Fibroblast of lung (primary cell): ENCODE results near the gene HMCN2. TPM values are rescaled to one million over a fixed set of nuclear protein-coding genes. Genes with fewer than 3 reads are reported as not detected.

Experiments
- DNase-seq, 2 donors: peaks; one replicate each; pipeline versions ENCODE4 v3.0.0 to v3.0.0-alpha.2; 2010; ENCODE audit warnings: low read depth in 2 of 2
- H2AFZ ChIP-seq: 2 replicates; pipeline ENCODE4 v1.5.1; 2012; ENCODE audit warnings: low read length, control low read depth, inconsistent platforms
- H3K27ac ChIP-seq: 2 replicates; pipeline ENCODE4 v1.5.1; 2011; ENCODE audit warnings: low read length, control low read depth; ENCODE audit not compliant: insufficient read depth
- H3K27me3 ChIP-seq: 2 replicates; pipeline ENCODE4 v1.5.1; 2011; ENCODE audit warnings: mild to moderate bottlenecking, low read length; ENCODE audit not compliant: control insufficient read depth, insufficient read depth
- H3K36me3 ChIP-seq: 2 replicates; pipeline ENCODE4 v1.5.1; 2011; ENCODE audit warnings: low read length; ENCODE audit not compliant: control insufficient read depth, insufficient read depth
- H3K4me1 ChIP-seq: 2 replicates; pipeline ENCODE4 v1.5.1; 2011; ENCODE audit warnings: low read length; ENCODE audit not compliant: control insufficient read depth, insufficient read depth; ENCODE audit errors: extremely low read depth
- H3K4me2 ChIP-seq: 2 replicates; pipeline ENCODE4 v1.5.1; 2011; ENCODE audit warnings: low read length, control low read depth; ENCODE audit not compliant: insufficient read depth; ENCODE audit errors: extremely low read depth
- H3K4me3 ChIP-seq, 4 experiments: fragments of 200-600 bp in 1 of 4; sonication (generic) in 1 of 4; replicated peaks in 1 of 4; 2 replicates each; pipeline ENCODE4 v1.5.1; 2011 to 2016; ENCODE audit warnings: low read length in 4 of 4, low read depth in 3 of 4, mild to moderate bottlenecking in 3 of 4, control low read depth in 2 of 4, inconsistent platforms in 1 of 4, mixed read lengths in 1 of 4; ENCODE audit not compliant: insufficient read depth in 1 of 4; ENCODE audit errors: control extremely low read depth in 1 of 4
- H3K79me2 ChIP-seq: 2 replicates; pipeline ENCODE4 v1.5.1; 2012; ENCODE audit warnings: mild to moderate bottlenecking, low read length, inconsistent platforms; ENCODE audit not compliant: control insufficient read depth, insufficient read depth
- H3K9ac ChIP-seq: 2 replicates; pipeline ENCODE4 v1.5.1; 2011; ENCODE audit warnings: mild to moderate bottlenecking, low read length, control low read depth; ENCODE audit not compliant: insufficient read depth
- H3K9me3 ChIP-seq: 2 replicates; pipeline ENCODE4 v1.5.1; 2012; ENCODE audit warnings: low read depth, low read length; ENCODE audit not compliant: control insufficient read depth, insufficient read depth
- H4K20me1 ChIP-seq: 2 replicates; pipeline ENCODE4 v1.5.1; 2011; ENCODE audit warnings: low read length; ENCODE audit not compliant: control insufficient read depth, insufficient read depth; ENCODE audit errors: extremely low read depth
- EZH2 ChIP-seq: IDR thresholded peaks from 2 replicates; pipeline ENCODE4 v1.5.1; 2012; ENCODE audit warnings: low read length, control low read depth, mild to moderate bottlenecking; ENCODE audit errors: missing control alignments
- polyA plus RNA-seq, 2 donors: library from polyadenylated mRNA; depleted of rRNA in 1 of 2; stranded (reverse) in 1 of 2; unstranded in 1 of 2; fragments of >200 nt; gene quantifications; 2 replicates each; pipeline ENCODE4 v1.2.1, GENCODE V29; 2011 to 2012; ENCODE audit warnings: missing spikeins in 1 of 2
- total RNA-seq: library from RNA; depleted of rRNA; stranded (reverse); fragments of >200 nt; gene quantifications from 2 replicates; pipeline ENCODE4 v1.2.1, GENCODE V29; 2014
- TF ChIP-seq, protein P1 (sequence below), 2 donors: IDR thresholded peaks in 1 of 2; conservative IDR thresholded peaks in 1 of 2; 1 replicate in 1 of 2; 2 replicates in 1 of 2; pipeline ENCODE4 v1.5.1; 2011 to 2012; ENCODE audit warnings: low read length in 2 of 2, control low read depth in 1 of 2, inconsistent platforms in 1 of 2, low read depth in 1 of 2, mild to moderate bottlenecking in 1 of 2

The HMCN2 gene
- total and polyA plus RNA-seq, 2 donors (not counting 1 experiment from before 2014, with no cell fraction given), result under 0.01 TPM; not detected in 1

DNA sequence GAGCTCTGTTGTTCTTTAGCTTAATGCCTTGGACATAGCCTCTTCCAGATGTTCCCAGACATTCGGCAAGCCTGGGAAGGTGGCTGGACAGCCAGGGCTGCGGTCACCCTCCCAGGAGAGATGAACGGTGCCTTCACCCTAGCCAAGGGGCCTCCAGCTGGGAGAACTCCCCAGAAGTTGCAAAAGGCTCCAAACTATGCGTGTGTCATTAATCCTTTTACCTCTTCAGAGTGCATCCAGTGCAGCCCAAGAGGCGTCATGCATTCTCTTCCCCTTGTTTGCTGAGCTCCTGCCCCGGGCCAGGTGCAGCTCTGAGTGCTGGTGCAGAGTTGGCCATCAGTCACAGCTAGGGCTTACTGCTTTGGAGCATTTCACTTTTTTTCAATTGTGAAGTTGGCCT is 22.8 kb downstream of the HMCN2 start:
- no peak overlapping the region for H2AFZ ChIP-seq
- no peaks in the 10 kb centered on the region for H3K79me2 ChIP-seq
- H3K27me3 ChIP-seq, result peaks cover 39% of the 10 kb centered on the region
- no peak overlapping the region for H3K4me2 ChIP-seq
- TF ChIP-seq, protein P1, sequence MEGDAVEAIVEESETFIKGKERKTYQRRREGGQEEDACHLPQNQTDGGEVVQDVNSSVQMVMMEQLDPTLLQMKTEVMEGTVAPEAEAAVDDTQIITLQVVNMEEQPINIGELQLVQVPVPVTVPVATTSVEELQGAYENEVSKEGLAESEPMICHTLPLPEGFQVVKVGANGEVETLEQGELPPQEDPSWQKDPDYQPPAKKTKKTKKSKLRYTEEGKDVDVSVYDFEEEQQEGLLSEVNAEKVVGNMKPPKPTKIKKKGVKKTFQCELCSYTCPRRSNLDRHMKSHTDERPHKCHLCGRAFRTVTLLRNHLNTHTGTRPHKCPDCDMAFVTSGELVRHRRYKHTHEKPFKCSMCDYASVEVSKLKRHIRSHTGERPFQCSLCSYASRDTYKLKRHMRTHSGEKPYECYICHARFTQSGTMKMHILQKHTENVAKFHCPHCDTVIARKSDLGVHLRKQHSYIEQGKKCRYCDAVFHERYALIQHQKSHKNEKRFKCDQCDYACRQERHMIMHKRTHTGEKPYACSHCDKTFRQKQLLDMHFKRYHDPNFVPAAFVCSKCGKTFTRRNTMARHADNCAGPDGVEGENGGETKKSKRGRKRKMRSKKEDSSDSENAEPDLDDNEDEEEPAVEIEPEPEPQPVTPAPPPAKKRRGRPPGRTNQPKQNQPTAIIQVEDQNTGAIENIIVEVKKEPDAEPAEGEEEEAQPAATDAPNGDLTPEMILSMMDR (conservative IDR thresholded peaks at IDR 0.05 in 1 of 2, IDR thresholded peaks at IDR 0.05 in 1 of 2; ENCODE audit: low read depth in 1 of 2, low read length in 2 of 2), result no peak
- no peak for TF ChIP-seq EZH2
- H4K20me1 ChIP-seq, result no peaks in the 10 kb centered on the region
- H3K4me3 ChIP-seq, result no peak overlapping the region
- no peaks in the 10 kb centered on the region for H3K36me3 ChIP-seq
- H3K4me1 ChIP-seq, result no peaks in the 10 kb centered on the region
- H3K27ac ChIP-seq, result no peak overlapping the region
- H3K9me3 ChIP-seq, result no peaks in the 10 kb centered on the region
- no peak overlapping the region for H3K9ac ChIP-seq
- DNase-seq, result no peak

DNA sequence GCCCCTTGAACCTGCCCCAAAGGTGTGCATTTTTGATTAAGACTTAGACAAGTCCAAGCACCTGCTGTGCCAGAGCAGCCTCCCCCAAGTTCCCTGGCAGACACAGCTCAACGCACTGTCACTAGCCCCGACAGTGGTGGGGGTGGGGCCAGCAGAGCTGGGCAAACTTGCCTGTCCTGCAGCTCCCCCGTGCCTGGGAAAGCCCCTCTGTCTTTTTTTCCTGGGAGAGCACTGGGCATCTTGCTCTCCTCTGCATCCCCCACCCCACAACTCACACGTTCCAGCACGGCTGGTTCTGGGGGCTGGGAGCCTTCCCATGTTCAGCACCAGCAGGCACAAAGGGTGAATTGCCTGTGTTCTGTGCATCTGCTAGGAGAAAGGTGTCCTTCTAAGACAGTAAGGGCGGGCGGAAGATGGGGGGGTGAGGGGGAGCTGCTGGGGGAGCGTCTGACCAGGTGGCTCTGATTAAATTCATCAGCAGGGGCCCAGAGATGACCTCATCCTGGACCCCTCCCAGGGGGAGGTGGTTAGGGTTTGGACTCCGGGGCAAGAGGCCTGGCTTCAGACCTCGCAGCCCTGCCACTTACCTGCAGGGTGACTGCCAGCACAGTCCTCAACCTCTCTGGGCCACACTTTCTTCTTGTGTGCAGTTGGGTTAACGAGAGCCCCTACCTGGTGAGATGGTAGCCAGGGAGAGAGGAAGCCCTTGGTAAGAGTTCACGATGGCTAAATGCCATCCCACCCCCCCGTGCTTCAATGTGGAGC is 23.5 kb downstream of the HMCN2 start:
- no peak overlapping the region for H3K27ac ChIP-seq
- H3K27me3 ChIP-seq, result peaks cover 35% of the 10 kb centered on the region
- no peaks in the 10 kb centered on the region for H4K20me1 ChIP-seq
- H3K79me2 ChIP-seq, result no peaks in the 10 kb centered on the region
- no peak for DNase-seq
- no peak overlapping the region for H3K4me2 ChIP-seq
- H3K4me1 ChIP-seq, result no peaks in the 10 kb centered on the region
- H3K9me3 ChIP-seq, result no peaks in the 10 kb centered on the region
- no peak overlapping the region for H2AFZ ChIP-seq
- no peak overlapping the region for H3K4me3 ChIP-seq
- no peak overlapping the region for H3K9ac ChIP-seq
- no peaks in the 10 kb centered on the region for H3K36me3 ChIP-seq
- TF ChIP-seq, protein P1 (conservative IDR thresholded peaks at IDR 0.05 in 1 of 2, IDR thresholded peaks at IDR 0.05 in 1 of 2; ENCODE audit: low read depth in 1 of 2, low read length in 2 of 2), result no peak
- TF ChIP-seq EZH2, result no peak

DNA sequence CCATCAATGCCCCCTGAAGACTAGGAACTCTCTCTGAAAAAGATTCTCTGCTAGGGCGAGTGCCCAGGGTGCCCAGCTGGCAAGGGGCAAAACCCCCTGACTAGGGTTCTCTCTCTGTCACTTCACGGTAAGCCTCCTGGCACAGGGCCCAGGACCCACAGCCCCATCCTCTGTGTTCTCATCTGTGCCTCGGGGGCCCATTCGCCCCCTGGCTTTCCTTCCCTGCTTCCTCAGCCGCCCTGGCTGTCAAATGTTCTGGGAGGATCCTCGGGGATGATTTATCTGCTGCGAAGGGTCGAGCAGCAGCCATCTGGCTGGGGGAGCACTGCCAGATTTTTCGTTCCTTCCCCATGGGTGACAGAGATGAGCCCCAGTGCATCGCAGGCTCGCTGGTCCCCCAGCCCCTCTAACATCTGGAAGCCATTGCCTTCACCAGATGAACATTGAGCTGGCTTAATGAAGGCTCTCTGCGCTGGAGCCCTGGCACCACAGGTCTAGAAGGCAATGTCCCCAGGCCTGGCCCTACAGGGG is 24.2 kb downstream of the HMCN2 start:
- Histone ChIP-seq H3K79me2 (no peaks in the 10 kb centered on the region), H3K9ac (no peak overlapping the region), H4K20me1 (no peaks in the 10 kb centered on the region), H3K4me2 (no peak overlapping the region), H3K4me1 (no peaks in the 10 kb centered on the region), H3K27ac (no peak overlapping the region), H2AFZ (no peak overlapping the region), H3K4me3 (no peak overlapping the region), H3K36me3 (no peaks in the 10 kb centered on the region), H3K27me3 (peaks cover 35% of the 10 kb centered on the region), H3K9me3 (no peaks in the 10 kb centered on the region)
- DNase-seq, result no peak
- TF ChIP-seq EZH2, result no peak
- TF ChIP-seq, protein P1 (conservative IDR thresholded peaks at IDR 0.05 in 1 of 2, IDR thresholded peaks at IDR 0.05 in 1 of 2; ENCODE audit: low read depth in 1 of 2, low read length in 2 of 2), result no peak
